Measurements from ENCODE around the gene PNPLA1. TPM values are rescaled to one million over a fixed set of nuclear protein-coding genes. Genes with fewer than 3 reads are reported as not detected.

Gene PNPLA1
- total RNA-seq, 1 donor from 2014 or later = not detected

- Mint-ChIP-seq H3K9me3 (ENCODE audit: unreplicated experiment) (peaks cover 8% of the 10 kb centered on the region), H3K4me1 (ENCODE audit: low read depth, unreplicated experiment) (peaks cover 20% of the 10 kb centered on the region), H3K4me3 (ENCODE audit: unreplicated experiment) (no peak overlapping the region), H3K27me3 (ENCODE audit: unreplicated experiment) (peaks cover 4% of the 10 kb centered on the region), H3K36me3 (ENCODE audit: unreplicated experiment) (no peaks in the 10 kb centered on the region), H3K27ac (ENCODE audit: unreplicated experiment) (no peak overlapping the region)
- DNase-seq = peak; percentile 39
- TF ChIP-seq CTCF (IDR thresholded peaks at IDR 0.05; ENCODE audit: partially characterized antibody, unreplicated experiment) = no peak
Measured at GRCh38 chr6:36318690-36319435, 49.0 kb downstream of the PNPLA1 start.

GRCh38 chr6:36319436-36319762, 49.5 kb downstream of the PNPLA1 start:
- H3K4me1 Mint-ChIP-seq (ENCODE audit: low read depth, unreplicated experiment) = peaks cover 16% of the 10 kb centered on the region

GRCh38 chr6:36319821-36320220, 50.0 kb downstream of the PNPLA1 start:
- H3K4me1 Mint-ChIP-seq (ENCODE audit: low read depth, unreplicated experiment) = peaks cover 16% of the 10 kb centered on the region

More at GRCh38 chr6:36319436-36319762, 49.5 kb downstream of the PNPLA1 start:
- Mint-ChIP-seq H3K27me3 (ENCODE audit: unreplicated experiment) (peaks cover 4% of the 10 kb centered on the region), H3K9me3 (ENCODE audit: unreplicated experiment) (peaks cover 8% of the 10 kb centered on the region), H3K27ac (ENCODE audit: unreplicated experiment) (no peak overlapping the region), H3K36me3 (ENCODE audit: unreplicated experiment) (no peaks in the 10 kb centered on the region), H3K4me3 (ENCODE audit: unreplicated experiment) (no peak overlapping the region)
- no peak for DNase-seq
- TF ChIP-seq CTCF (IDR thresholded peaks at IDR 0.05; ENCODE audit: partially characterized antibody, unreplicated experiment) = no peak

GRCh38 chr6:36320475-36320874, 50.6 kb downstream of the PNPLA1 start:
- H3K27me3 Mint-ChIP-seq (ENCODE audit: unreplicated experiment) = peaks cover 4% of the 10 kb centered on the region
- peaks cover 16% of the 10 kb centered on the region for H3K4me1 Mint-ChIP-seq (ENCODE audit: low read depth, unreplicated experiment)
- H3K9me3 Mint-ChIP-seq (ENCODE audit: unreplicated experiment) = peaks cover 8% of the 10 kb centered on the region
- no peak for DNase-seq
- no peaks in the 10 kb centered on the region for H3K36me3 Mint-ChIP-seq (ENCODE audit: unreplicated experiment)
- no peak overlapping the region for H3K4me3 Mint-ChIP-seq (ENCODE audit: unreplicated experiment)
- no peak for TF ChIP-seq CTCF (IDR thresholded peaks at IDR 0.05; ENCODE audit: partially characterized antibody, unreplicated experiment)
- no peak overlapping the region for H3K27ac Mint-ChIP-seq (ENCODE audit: unreplicated experiment)

More at GRCh38 chr6:36319821-36320220, 50.0 kb downstream of the PNPLA1 start:
- H3K4me3 Mint-ChIP-seq (ENCODE audit: unreplicated experiment) = no peak overlapping the region
- H3K27me3 Mint-ChIP-seq (ENCODE audit: unreplicated experiment) = peaks cover 4% of the 10 kb centered on the region
- H3K36me3 Mint-ChIP-seq (ENCODE audit: unreplicated experiment) = no peaks in the 10 kb centered on the region
- no peak overlapping the region for H3K27ac Mint-ChIP-seq (ENCODE audit: unreplicated experiment)
- no peak for DNase-seq
- H3K9me3 Mint-ChIP-seq (ENCODE audit: unreplicated experiment) = peaks cover 8% of the 10 kb centered on the region
- no peak for TF ChIP-seq CTCF (IDR thresholded peaks at IDR 0.05; ENCODE audit: partially characterized antibody, unreplicated experiment)

GRCh38 chr6:36322591-36322990, 52.7 kb downstream of the PNPLA1 start:
- Mint-ChIP-seq H3K9me3 (ENCODE audit: unreplicated experiment) (peaks cover 9% of the 10 kb centered on the region), H3K4me1 (ENCODE audit: low read depth, unreplicated experiment) (peaks cover 35% of the 10 kb centered on the region), H3K27ac (ENCODE audit: unreplicated experiment) (no peak overlapping the region), H3K36me3 (ENCODE audit: unreplicated experiment) (no peaks in the 10 kb centered on the region), H3K27me3 (ENCODE audit: unreplicated experiment) (peaks cover 8% of the 10 kb centered on the region), H3K4me3 (ENCODE audit: unreplicated experiment) (no peak overlapping the region)
- TF ChIP-seq CTCF (IDR thresholded peaks at IDR 0.05; ENCODE audit: partially characterized antibody, unreplicated experiment) = no peak
- DNase-seq = no peak
